Common myeloid progenitor, CD34-positive (primary cell): ENCODE results near the gene PIGZ.

ENCODE experiments used
- CTCF ChIA-PET: fragments of 350-600 bp; sonication (Branson Sonifier 250); formaldehyde crosslinking; loops from one replicate; lab custom pipeline; 2021; ENCODE audit warnings: antibody characterized with exemption; lab: Charles Lee
- POLR2A ChIA-PET: fragments of 350-600 bp; sonication (Branson Sonifier 250); formaldehyde crosslinking; loops from one replicate; lab custom pipeline; 2021; ENCODE audit warnings: antibody characterized with exemption; lab: Charles Lee
- DNase-seq, 3 donors: peaks; one replicate each; pipeline versions ENCODE4 v3.0.0 to v3.0.0-alpha.2; 2013
- H3K27ac ChIP-seq, 2 experiments: 1 replicate in 1 of 2; 2 replicates in 1 of 2; pipeline ENCODE4 v1.7.0; 2013; ENCODE audit warnings: inconsistent platforms in 2 of 2, low read length in 2 of 2, mild to moderate bottlenecking in 2 of 2, low read depth in 1 of 2, moderate library complexity in 1 of 2; ENCODE audit not compliant: severe bottlenecking in 2 of 2, insufficient read depth in 1 of 2, poor library complexity in 1 of 2
- H3K27me3 ChIP-seq, 5 experiments: replicated peaks in 2 of 5; 1 replicate in 3 of 5; 2 replicates in 2 of 5; pipeline versions ENCODE4 v1.6.1 to v1.7.0; 2013; ENCODE audit warnings: low read length in 4 of 5, mild to moderate bottlenecking in 2 of 5, moderate library complexity in 2 of 5, inconsistent platforms in 1 of 5; ENCODE audit not compliant: insufficient read depth in 5 of 5, control insufficient read depth in 4 of 5
- H3K36me3 ChIP-seq, 4 experiments: 1 replicate in 2 of 4; 2 replicates in 2 of 4; pipeline versions ENCODE4 v1.6.1 to v1.7.0; 2013; ENCODE audit warnings: low read length in 3 of 4, control low read depth in 1 of 4, mild to moderate bottlenecking in 1 of 4; ENCODE audit not compliant: control insufficient read depth in 4 of 4, insufficient read depth in 4 of 4
- H3K4me1 ChIP-seq, 4 experiments: 1 replicate in 3 of 4; 2 replicates in 1 of 4; pipeline versions ENCODE4 v1.6.1 to v1.7.1; 2013; ENCODE audit warnings: low read length in 3 of 4, mild to moderate bottlenecking in 3 of 4, control low read depth in 1 of 4, inconsistent platforms in 1 of 4, moderate library complexity in 1 of 4; ENCODE audit not compliant: control insufficient read depth in 4 of 4, insufficient read depth in 4 of 4; ENCODE audit errors: control extremely low read depth in 1 of 4
- H3K4me3 ChIP-seq, 7 experiments: 1 replicate in 4 of 7; 2 replicates in 3 of 7; pipeline versions ENCODE4 v1.5.1 to v1.7.0; 2013; ENCODE audit warnings: mild to moderate bottlenecking in 7 of 7, low read length in 6 of 7, moderate library complexity in 6 of 7, inconsistent platforms in 2 of 7, low read depth in 2 of 7, control low read depth in 1 of 7; ENCODE audit not compliant: insufficient read depth in 4 of 7, control insufficient read depth in 1 of 7; ENCODE audit errors: extremely low read depth in 1 of 7
- H3K9me3 ChIP-seq, 5 experiments: 1 replicate in 4 of 5; 2 replicates in 1 of 5; pipeline versions ENCODE4 v1.6.1 to v1.7.1; 2013; ENCODE audit warnings: low read length in 4 of 5, mild to moderate bottlenecking in 2 of 5, inconsistent platforms in 1 of 5, low read depth in 1 of 5, moderate library complexity in 1 of 5; ENCODE audit not compliant: control insufficient read depth in 4 of 5, insufficient read depth in 2 of 5; ENCODE audit errors: control extremely low read depth in 1 of 5
- WGBS: methylation state at CpG from one replicate; pipeline ENCODE4 v1.1.5; 2013; ENCODE audit not compliant: insufficient coverage; 5-methylcytosine and 5-hydroxymethylcytosine counted together

PIGZ gene

DNA sequence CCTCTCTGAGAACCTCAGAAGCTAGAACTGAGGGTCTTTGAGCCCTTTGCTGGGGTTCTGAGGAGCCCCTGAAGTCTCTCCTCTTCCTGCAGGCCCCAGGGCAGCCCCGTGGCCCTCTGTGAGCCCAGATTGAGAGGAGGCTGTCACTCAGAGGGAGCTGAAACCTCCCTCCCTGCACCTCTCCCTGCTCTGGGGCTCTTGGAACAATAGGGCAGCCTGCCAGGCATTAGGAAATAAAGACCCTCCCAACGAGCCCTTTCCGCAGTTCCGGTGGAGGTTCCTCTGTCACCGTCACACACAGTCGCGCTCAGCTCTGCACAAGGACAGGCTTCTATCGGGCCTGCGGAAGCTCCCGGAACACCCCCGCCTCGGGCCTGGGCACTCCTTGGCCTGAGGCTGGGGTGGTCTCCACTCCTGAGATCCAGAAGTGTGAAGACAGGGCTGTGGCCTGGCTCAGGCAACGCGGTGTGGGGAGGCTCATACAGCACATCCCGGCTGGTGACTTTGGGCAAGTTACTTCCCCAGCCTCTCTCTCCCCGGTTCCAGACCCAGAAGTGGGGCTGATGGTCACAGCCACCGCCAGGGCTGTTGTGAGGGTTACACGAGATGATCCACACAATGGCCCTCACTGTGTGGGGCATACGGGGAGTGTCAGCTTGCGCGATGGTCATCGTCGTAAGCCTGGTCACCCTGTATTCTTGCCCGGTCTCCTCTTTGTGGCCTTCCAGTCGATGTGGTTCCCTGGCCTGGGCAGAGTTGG lies 43.3 kb upstream of the PIGZ start:
- ChIA-PET CTCF (no interaction called here), POLR2A (no interaction called here)
- no peaks in the 10 kb centered on the region for H3K4me1 ChIP-seq
- no peak for DNase-seq
- H3K4me3 ChIP-seq = no peak overlapping the region
- H3K27ac ChIP-seq = no peak overlapping the region
- no peaks in the 10 kb centered on the region for H3K9me3 ChIP-seq
- peaks cover 0 to 3% (median 0%) of the 10 kb centered on the region in 4 experiments for H3K36me3 ChIP-seq
- 95% methylated on average over 24 of the region's 25 CpGs for WGBS
- H3K27me3 ChIP-seq = no peaks in the 10 kb centered on the region

DNA sequence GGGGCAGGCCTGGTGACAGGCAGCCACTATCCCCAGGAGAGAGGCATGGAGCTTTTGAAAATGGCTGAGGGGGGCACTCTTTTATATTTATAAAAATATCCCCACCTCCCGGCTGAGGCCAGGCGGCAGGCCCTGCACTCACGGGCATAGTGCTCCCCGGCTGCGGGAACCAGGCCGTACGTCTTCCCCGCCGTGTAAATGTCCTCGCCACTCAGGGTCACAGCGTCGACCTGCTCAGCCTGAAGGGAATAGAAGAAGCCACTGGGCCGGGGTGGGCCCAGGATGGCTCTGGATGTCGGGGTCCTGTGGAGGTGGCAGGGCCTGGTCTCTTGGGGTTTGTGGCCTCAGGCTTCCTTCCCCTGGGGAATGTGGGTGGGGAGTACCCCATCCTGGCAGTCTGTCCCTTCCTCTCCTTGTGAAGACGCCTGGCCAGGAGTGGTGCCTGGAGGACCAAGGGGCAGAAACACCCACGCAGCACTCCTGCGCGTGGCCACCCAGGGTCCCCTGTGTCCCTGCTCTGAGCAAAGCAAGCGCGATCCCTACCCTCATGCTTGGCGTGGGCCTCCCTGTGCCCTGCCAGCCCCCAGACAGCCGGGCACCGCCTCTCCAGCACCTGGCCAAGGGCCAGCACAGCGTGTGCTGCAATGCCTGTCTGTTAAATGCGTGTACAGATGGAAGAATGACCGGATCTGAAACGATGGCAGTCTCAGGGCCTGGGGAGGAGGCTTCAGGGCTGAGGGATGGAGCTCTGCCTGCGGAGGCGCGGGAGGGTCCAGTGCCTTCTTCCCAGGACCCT lies 42.1 kb upstream of the PIGZ start:
- Histone ChIP-seq H3K27me3 (no peaks in the 10 kb centered on the region), H3K9me3 (no peaks in the 10 kb centered on the region), H3K36me3 (peaks cover 0 to 1% (median 0%) of the 10 kb centered on the region in 4 experiments), H3K27ac (no peak overlapping the region), H3K4me3 (no peak overlapping the region), H3K4me1 (no peaks in the 10 kb centered on the region)
- DNase-seq = no peak
- ChIA-PET CTCF (interaction anchor here (1.2 to 1.9 kb wide), 3 partner anchors 12 to 41 kb away, joined by 3 to 4 read pairs (median 4); no protein-coding TSS in a partner anchor), POLR2A (no interaction called here)
- 93% methylated on average over 29 of the region's 30 CpGs for whole genome bisulfite sequencing

DNA sequence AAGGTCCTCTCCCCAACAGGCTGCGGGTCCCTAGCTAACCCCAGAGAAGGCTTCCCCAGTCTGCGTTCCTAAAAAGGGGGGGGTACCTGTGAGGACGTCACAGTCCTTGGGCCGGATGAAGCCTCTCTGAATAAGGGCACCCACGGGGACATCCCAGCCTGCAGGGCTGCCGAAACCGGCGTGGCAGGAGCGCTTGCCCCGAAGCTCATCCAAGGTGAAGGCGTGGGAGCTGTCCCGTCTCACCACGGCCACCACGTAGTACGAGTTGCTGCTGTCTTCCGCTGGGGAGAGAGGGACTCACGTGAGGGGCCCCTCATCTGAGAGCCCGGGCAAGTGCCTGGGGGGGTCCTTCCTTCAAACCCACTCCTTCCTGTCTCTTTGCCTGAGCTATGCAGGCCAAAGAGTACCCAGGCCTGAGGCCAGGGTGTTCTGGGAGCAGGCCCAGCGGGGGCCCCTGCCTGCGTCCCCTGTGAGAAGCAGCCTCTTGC lies 40.9 kb upstream of the PIGZ start:
- Histone ChIP-seq H3K4me3 (no peak overlapping the region), H3K27me3 (no peaks in the 10 kb centered on the region), H3K4me1 (no peaks in the 10 kb centered on the region), H3K9me3 (no peaks in the 10 kb centered on the region), H3K36me3 (no peaks in the 10 kb centered on the region), H3K27ac (no peak overlapping the region)
- CTCF ChIA-PET = interaction anchor here (1.2 to 1.9 kb wide), 6 partner anchors 9 to 178 kb away, joined by 3 to 4 read pairs (median 3); partner anchors contain the start of gene MELTF
- no peak for DNase-seq
- 93% methylated on average over 18 of the region's 20 CpGs for WGBS
- POLR2A ChIA-PET = no interaction called here

DNA sequence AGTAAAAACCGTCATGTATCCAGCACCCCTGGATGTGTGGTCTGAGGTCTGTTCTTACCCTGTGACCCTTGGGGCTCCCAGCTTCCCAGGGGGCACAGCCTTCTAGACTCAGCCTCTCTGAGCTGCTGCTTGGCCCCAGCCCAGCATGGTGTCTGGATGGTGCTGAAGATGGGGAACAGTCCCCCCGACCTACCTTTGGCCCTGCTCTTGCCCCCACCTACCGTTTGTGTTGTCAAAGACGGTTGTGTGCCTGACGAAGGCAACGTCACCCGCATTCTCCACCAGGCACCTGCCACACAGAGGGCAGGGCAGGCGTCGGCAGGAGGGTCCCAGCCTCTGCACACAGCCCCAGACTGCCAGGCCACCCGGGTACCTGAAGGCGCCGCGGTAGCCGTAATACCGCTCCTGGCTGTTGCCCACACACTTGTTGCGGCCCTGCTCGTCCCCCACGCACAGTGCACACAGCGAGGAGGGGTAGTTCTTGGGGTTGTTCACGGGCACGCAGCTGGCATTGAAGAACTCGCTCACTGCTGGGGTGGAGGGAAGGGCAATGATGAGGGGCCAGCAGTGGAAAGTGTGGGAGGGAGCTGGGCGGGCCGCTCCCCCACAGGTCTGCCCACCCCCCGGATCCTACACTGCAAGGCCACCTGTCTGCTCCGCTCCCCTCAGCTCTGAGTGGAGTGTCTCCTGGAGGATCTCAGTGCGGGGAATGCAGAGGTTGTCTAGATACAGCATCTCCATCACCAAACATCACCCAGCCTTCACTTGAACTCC lies 40.0 kb upstream of the PIGZ start:
- CTCF ChIA-PET = interaction anchor here (1.0 to 1.6 kb wide), 4 partner anchors 8 to 179 kb away, joined by 3 read pairs; partner anchors contain the start of gene MELTF
- H3K27me3 ChIP-seq = no peaks in the 10 kb centered on the region
- no peak overlapping the region for H3K4me3 ChIP-seq
- 98% methylated on average over 20 of the region's 27 CpGs for WGBS
- POLR2A ChIA-PET = no interaction called here
- H3K9me3 ChIP-seq = no peaks in the 10 kb centered on the region
- peaks cover 0 to 8% (median 7%) of the 10 kb centered on the region in 4 experiments for H3K4me1 ChIP-seq
- H3K36me3 ChIP-seq = no peaks in the 10 kb centered on the region
- DNase-seq = no peak
- H3K27ac ChIP-seq = no peak overlapping the region

DNA sequence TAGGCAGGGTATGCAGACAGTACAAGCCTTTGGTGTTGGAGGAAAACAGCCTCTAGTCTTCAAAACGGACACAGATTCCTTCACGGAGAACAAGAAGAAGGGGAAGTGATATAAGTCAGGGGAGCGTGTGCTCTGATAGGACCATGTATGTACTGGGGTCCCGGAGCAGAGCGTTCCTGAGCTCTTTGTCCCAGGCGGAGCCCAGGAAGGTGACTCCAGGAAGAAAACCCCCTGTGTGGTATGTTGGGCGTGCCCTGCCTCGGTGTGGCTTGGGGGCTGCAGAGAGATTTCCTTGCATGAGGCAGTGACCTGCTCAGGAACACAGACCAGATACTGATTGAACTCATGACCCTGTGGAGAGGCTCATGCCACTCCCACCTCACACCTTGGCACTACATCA lies 39.3 kb upstream of the PIGZ start:
- CTCF ChIA-PET = interaction anchor here (1.0 kb wide), 1 partner anchor 10 kb away, joined by 3 read pairs; no protein-coding TSS in a partner anchor

DNA sequence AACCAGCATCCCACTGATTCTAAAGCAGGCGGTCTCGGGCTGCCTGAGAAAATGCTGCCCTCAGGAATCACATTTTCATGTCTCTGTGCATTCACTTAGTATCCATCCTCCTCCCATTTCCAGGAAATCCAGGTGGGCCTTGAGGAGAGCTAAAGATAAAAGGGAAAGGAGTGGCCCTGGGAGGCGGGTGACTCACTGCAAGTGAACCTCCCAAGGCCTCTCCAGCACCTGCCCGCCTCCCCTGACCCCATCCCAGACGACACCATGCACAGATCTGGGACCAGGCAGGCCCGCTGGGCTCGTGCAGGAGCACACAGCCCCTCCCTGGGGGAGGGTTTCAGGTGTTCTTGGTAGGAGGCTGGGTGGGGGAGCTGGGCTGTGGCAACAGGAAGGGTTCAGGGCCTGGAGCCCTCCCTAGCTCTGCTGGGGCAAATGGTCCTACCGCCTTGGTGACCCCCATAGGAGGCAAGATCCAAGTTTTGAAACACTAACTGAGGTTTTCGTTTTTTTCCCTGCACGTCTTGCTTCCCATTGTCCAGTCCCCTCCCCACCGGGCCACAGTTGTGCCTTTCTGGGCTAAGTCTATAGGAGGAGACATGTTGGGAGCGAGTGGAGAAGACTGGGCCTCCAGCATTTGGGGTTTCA lies 38.8 kb upstream of the PIGZ start:
- no peak for DNase-seq
- CTCF ChIA-PET = interaction anchor here (1.0 to 1.3 kb wide), 2 partner anchors 9 to 14 kb away, joined by 3 read pairs; no protein-coding TSS in a partner anchor
- H3K36me3 ChIP-seq = no peaks in the 10 kb centered on the region
- H3K27me3 ChIP-seq = no peaks in the 10 kb centered on the region
- H3K27ac ChIP-seq = no peak overlapping the region
- POLR2A ChIA-PET = interaction anchor here (0.6 kb wide), 1 partner anchor 11 kb away, joined by 5 read pairs; no protein-coding TSS in a partner anchor
- 98% methylated on average over 11 of the region's 12 CpGs for WGBS
- no peaks in the 10 kb centered on the region for H3K9me3 ChIP-seq
- no peak overlapping the region for H3K4me3 ChIP-seq
- H3K4me1 ChIP-seq = peaks cover 0 to 13% (median 11%) of the 10 kb centered on the region in 4 experiments

More for the DNA sequence above, 39.3 kb upstream of the PIGZ start:
- Histone ChIP-seq H3K27ac (no peak overlapping the region), H3K4me3 (no peak overlapping the region), H3K4me1 (peaks cover 0 to 11% (median 10%) of the 10 kb centered on the region in 4 experiments), H3K36me3 (no peaks in the 10 kb centered on the region), H3K27me3 (no peaks in the 10 kb centered on the region), H3K9me3 (no peaks in the 10 kb centered on the region)
- POLR2A ChIA-PET = no interaction called here
- 95% methylated on average over 7 of the region's 8 CpGs for WGBS
- DNase-seq = no peak
